HEK293 (cell line): Measurements from ENCODE around the gene EIF5A2.
"Not testable (repeated sequence)": the region's sequence is repeated elsewhere in the genome, so short reads cannot be mapped to it uniquely, and the experiment has no call there.

Experiments
- MZF1 ChIP-seq: fragments of 450-650 bp; formaldehyde crosslinking; IDR thresholded peaks from 2 replicates; pipeline ENCODE4 v1.5.1; 2017; ENCODE audit warnings: missing biosample characterization, missing genetic modification characterization, borderline replicate concordance
- SALL2 ChIP-seq: fragments of 450-650 bp; formaldehyde crosslinking; IDR thresholded peaks from 2 replicates; pipeline ENCODE4 v1.5.0; 2017; ENCODE audit warnings: missing biosample characterization, mild to moderate bottlenecking, missing genetic modification characterization, borderline replicate concordance
- ZNF10 ChIP-seq: fragments of 450-650 bp; formaldehyde crosslinking; IDR thresholded peaks from 2 replicates; pipeline ENCODE4 v1.5.1; 2017; ENCODE audit warnings: missing biosample characterization, missing genetic modification characterization
- ZNF426 ChIP-seq: fragments of 450-650 bp; formaldehyde crosslinking; IDR thresholded peaks from 2 replicates; pipeline ENCODE4 v1.5.1; 2017; ENCODE audit warnings: missing biosample characterization, missing genetic modification characterization, mild to moderate bottlenecking, inconsistent platforms, moderate library complexity
- ZSCAN16 ChIP-seq: fragments of 450-650 bp; formaldehyde crosslinking; IDR thresholded peaks from 2 replicates; pipeline ENCODE4 v1.5.1; 2016; ENCODE audit warnings: missing biosample characterization, missing genetic modification characterization
- TF ChIP-seq, protein P1 (sequence below): fragments of 450-650 bp; formaldehyde crosslinking; IDR thresholded peaks from 2 replicates; pipeline ENCODE4 v1.5.1; 2016; ENCODE audit warnings: missing biosample characterization, missing genetic modification characterization

DNA sequence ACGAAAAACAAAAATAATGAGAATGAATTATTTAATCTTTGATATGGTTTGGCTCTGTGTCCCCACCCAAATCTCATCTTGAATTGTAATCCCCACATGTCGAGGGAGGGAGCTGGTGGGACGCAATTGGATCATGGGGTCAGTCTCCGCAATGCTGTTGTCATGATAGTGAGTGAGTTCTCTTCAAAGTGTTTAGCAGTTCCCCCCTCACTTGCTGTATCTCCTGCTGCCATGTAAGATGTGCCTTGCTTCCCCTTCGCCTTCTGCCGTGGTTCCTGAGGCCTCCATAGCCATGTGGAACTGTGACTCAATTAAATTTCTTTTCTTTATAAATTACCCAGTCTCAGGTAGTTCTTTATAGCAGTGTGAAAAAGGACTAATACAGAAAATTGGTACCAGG lies 12.1 kb downstream of the EIF5A2 start:
- TF ChIP-seq ZSCAN16 (tag by site-specific recombination); ZNF10 (tag by site-specific recombination); SALL2; ZNF426 (tag by site-specific recombination); MZF1: not testable (repeated sequence)
- TF ChIP-seq, protein P1, sequence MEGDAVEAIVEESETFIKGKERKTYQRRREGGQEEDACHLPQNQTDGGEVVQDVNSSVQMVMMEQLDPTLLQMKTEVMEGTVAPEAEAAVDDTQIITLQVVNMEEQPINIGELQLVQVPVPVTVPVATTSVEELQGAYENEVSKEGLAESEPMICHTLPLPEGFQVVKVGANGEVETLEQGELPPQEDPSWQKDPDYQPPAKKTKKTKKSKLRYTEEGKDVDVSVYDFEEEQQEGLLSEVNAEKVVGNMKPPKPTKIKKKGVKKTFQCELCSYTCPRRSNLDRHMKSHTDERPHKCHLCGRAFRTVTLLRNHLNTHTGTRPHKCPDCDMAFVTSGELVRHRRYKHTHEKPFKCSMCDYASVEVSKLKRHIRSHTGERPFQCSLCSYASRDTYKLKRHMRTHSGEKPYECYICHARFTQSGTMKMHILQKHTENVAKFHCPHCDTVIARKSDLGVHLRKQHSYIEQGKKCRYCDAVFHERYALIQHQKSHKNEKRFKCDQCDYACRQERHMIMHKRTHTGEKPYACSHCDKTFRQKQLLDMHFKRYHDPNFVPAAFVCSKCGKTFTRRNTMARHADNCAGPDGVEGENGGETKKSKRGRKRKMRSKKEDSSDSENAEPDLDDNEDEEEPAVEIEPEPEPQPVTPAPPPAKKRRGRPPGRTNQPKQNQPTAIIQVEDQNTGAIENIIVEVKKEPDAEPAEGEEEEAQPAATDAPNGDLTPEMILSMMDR: not testable (repeated sequence)
